ENCODE measurements around the gene THBS3.
"Not testable (repeated sequence)": the region's sequence is repeated elsewhere in the genome, so short reads cannot be mapped to it uniquely, and the experiment has no call there.

The THBS3 gene

GRCh38 chr1:155155996-155156643 lies 51.6 kb downstream of the THBS3 start:
- not testable (repeated sequence) for DNase-seq (ENCODE audit: low read depth, low spot score)

Data from activated naive CD8-positive, alpha-beta T cell treated with anti-CD3 and anti-CD28 coated beads, Interleukin-2, amount 50 U/mL, for 16 hours (primary cell).